GM19351 (cell line): Measurements from ENCODE around the gene GNG4.
"Not testable (repeated sequence)": the region's sequence is repeated elsewhere in the genome, so short reads cannot be mapped to it uniquely, and the experiment has no call there.

ENCODE experiments used
- ATAC-seq: cut with Tn5 transposase; IDR thresholded peaks from one replicate; pipeline ENCODE4 v1.9.1; 2021; ENCODE audit warnings: mild to moderate bottlenecking, moderate library complexity; ENCODE audit not compliant: unreplicated experiment

GNG4 gene

GRCh38 chr1:235546369-235547155 is 103.0 kb downstream of the GNG4 start:
- ATAC-seq, result not testable (repeated sequence)

- ATAC-seq, result no peak
Measured at GRCh38 chr1:235545292-235545930, 104.2 kb downstream of the GNG4 start.

- ATAC-seq, result not testable (repeated sequence)
Measured at GRCh38 chr1:235542845-235543244, 106.7 kb downstream of the GNG4 start.

GRCh38 chr1:235533476-235534168 is 116.0 kb downstream of the GNG4 start:
- ATAC-seq, result no peak

- ATAC-seq, result no peak
Measured at GRCh38 chr1:235532360-235532759, 117.2 kb downstream of the GNG4 start.

GRCh38 chr1:235527196-235527814 is 122.3 kb downstream of the GNG4 start:
- ATAC-seq, result no peak

GRCh38 chr1:235525314-235525713 is 124.3 kb downstream of the GNG4 start:
- ATAC-seq, result no peak

- ATAC-seq, result no peak
Measured at GRCh38 chr1:235516862-235517446, 132.6 kb downstream of the GNG4 start.

GRCh38 chr1:235515844-235516512 is 133.6 kb downstream of the GNG4 start:
- no peak for ATAC-seq

- ATAC-seq, result no peak
Measured at GRCh38 chr1:235513495-235514366, 135.9 kb downstream of the GNG4 start.

GRCh38 chr1:235511470-235512240 is 137.9 kb downstream of the GNG4 start:
- no peak for ATAC-seq

- ATAC-seq, result no peak
Measured at GRCh38 chr1:235510823-235511222, 138.8 kb downstream of the GNG4 start.

- ATAC-seq, result no peak
Measured at GRCh38 chr1:235507623-235508022, 142.0 kb downstream of the GNG4 start.

- peak; percentile 84 for ATAC-seq
Measured at GRCh38 chr1:235504494-235505222, 144.9 kb downstream of the GNG4 start.

GRCh38 chr1:235504122-235504493 is 145.5 kb downstream of the GNG4 start, which contains the start of gene B3GALNT2:
Gene B3GALNT2, minus strand, starts transcription at chr1:235504452. Its CDS starts 200 bp downstream, at chr1:235504252.
- peak; percentile 37 for ATAC-seq

- ATAC-seq, result peak; percentile 12
Measured at GRCh38 chr1:235503403-235504121, 146.0 kb downstream of the GNG4 start.
